ENCODE measurements around the gene PTPRZ1.

PTPRZ1 gene

DNA sequence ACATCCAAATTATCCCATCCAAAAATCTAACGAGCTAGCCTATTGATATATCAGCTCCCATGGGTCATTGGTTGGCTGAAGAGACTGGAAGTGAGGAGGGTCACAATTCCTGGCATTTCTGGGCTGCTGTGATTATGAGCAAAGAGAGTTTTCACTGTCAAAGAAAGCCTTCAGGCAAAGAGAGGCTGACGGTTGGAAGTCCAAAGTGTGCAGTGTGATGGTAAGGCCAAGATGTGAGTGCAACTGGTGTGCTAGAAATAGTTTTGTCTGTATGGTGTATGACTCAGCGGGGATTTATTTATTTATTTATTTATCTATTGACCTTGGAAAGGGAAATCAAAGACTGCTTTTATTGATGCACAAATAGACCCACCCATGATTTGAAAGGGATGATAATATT, 196.0 kb downstream of the PTPRZ1 start:
- TF ChIP-seq, protein P1, sequence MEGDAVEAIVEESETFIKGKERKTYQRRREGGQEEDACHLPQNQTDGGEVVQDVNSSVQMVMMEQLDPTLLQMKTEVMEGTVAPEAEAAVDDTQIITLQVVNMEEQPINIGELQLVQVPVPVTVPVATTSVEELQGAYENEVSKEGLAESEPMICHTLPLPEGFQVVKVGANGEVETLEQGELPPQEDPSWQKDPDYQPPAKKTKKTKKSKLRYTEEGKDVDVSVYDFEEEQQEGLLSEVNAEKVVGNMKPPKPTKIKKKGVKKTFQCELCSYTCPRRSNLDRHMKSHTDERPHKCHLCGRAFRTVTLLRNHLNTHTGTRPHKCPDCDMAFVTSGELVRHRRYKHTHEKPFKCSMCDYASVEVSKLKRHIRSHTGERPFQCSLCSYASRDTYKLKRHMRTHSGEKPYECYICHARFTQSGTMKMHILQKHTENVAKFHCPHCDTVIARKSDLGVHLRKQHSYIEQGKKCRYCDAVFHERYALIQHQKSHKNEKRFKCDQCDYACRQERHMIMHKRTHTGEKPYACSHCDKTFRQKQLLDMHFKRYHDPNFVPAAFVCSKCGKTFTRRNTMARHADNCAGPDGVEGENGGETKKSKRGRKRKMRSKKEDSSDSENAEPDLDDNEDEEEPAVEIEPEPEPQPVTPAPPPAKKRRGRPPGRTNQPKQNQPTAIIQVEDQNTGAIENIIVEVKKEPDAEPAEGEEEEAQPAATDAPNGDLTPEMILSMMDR (conservative IDR thresholded peaks at IDR 0.05; ENCODE audit: low read depth, low read length) = no peak
- no peak for DNase-seq (ENCODE audit: low read depth)
- H3K4me3 ChIP-seq (ENCODE audit: low read length) = no peak overlapping the region

DNA sequence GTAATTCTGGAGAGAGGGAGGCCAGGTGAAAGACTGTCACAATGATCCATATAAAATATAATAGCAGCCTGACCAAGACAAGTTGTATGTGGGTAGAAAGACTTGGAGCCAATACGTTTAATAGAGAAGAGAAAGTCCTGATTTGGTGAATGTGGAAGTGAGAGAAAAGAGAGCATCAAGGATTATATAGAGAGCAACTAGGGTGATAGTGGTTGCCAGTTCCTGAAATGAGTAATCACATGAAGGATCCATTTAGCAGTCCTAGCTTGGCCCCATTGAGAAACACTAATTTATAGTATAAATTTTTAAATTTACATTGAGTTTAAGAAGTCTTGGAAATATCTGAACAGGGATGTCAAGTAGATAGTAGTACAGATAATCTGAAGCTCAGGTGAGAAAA, 197.1 kb downstream of the PTPRZ1 start:
- no peak for DNase-seq (ENCODE audit: low read depth)
- no peak overlapping the region for H3K4me3 ChIP-seq (ENCODE audit: low read length)
- TF ChIP-seq, protein P1 (conservative IDR thresholded peaks at IDR 0.05; ENCODE audit: low read depth, low read length) = no peak

DNA sequence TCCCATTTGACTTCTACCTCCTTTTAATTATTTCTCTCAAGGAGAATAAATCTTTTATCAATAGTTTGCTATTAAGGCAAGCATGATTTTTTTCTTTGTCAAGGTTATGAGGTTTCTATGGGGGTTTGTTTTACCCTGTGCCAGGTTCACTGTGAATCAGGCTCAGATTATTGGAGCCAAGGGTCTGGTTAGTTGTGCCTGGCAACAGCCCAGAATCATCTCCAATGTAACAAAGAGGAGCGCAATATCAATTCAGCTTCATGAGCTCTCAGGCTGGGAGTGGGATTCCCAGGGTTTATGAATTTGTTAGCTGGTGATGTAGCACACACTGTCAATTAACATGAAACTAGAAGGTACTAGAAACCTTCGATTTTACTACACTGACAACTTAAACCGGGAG, 197.9 kb downstream of the PTPRZ1 start:
- TF ChIP-seq, protein P1 (conservative IDR thresholded peaks at IDR 0.05; ENCODE audit: low read depth, low read length) = no peak
- DNase-seq (ENCODE audit: low read depth) = no peak
- H3K4me3 ChIP-seq (ENCODE audit: low read length) = no peak overlapping the region

GRCh38 chr7:122072272-122072671, 199.3 kb downstream of the PTPRZ1 start:
- no peak for DNase-seq (ENCODE audit: low read depth)
- TF ChIP-seq, protein P1 (conservative IDR thresholded peaks at IDR 0.05; ENCODE audit: low read depth, low read length) = no peak
- no peak overlapping the region for H3K4me3 ChIP-seq (ENCODE audit: low read length)

- DNase-seq (ENCODE audit: low read depth) = no peak
- no peak overlapping the region for H3K4me3 ChIP-seq (ENCODE audit: low read length)
- TF ChIP-seq, protein P1 (conservative IDR thresholded peaks at IDR 0.05; ENCODE audit: low read depth, low read length) = no peak
These were observed 200.1 kb downstream of the PTPRZ1 start for GRCh38 chr7:122072924-122073599.

DNA sequence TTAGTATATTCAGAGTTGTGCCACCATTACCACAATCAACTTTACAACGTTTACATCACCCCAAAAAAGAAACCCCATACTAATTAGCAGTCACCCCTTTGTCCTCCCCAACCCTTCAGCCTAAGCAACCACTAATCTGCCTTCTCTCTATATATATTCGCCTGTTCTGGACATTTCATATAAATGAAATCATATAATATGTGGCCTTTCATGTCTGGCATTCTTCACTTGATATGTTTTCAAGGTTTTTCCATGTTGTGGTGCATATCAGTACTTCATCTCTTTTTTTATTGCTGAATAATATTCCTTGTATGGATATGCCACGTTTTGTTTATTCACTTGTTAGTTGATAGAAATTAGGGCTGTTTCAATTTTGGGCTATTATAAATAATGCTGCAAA, 200.7 kb downstream of the PTPRZ1 start:
- H3K4me3 ChIP-seq (ENCODE audit: low read length) = no peak overlapping the region
- TF ChIP-seq, protein P1 (conservative IDR thresholded peaks at IDR 0.05; ENCODE audit: low read depth, low read length) = no peak
- no peak for DNase-seq (ENCODE audit: low read depth)

DNA sequence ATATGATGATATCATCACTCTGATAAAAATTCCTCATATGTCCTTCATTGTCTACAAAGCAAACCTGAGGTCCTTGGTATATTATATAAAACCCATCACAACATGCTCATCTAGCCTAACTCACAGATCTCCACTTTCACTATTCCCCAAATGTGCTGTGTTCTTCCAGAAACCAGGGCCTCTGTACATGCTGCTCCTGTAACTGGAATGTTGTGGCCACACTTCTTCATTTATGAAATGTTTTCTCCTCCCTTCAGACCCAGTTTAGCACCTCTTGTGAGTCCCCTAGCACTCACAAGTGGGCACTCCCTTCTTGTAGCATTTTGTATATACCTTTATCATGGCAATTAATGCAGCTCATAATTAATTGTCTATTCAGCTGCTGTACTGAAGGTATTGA, 209.2 kb downstream of the PTPRZ1 start:
- no peak for DNase-seq (ENCODE audit: low read depth)
- H3K4me3 ChIP-seq (ENCODE audit: low read length) = no peak overlapping the region
- TF ChIP-seq, protein P1 (conservative IDR thresholded peaks at IDR 0.05; ENCODE audit: low read depth, low read length) = no peak

Measured in retinal pigment epithelial cell (primary cell).